ENCODE data around the gene TACC3.

Gene TACC3

DNA sequence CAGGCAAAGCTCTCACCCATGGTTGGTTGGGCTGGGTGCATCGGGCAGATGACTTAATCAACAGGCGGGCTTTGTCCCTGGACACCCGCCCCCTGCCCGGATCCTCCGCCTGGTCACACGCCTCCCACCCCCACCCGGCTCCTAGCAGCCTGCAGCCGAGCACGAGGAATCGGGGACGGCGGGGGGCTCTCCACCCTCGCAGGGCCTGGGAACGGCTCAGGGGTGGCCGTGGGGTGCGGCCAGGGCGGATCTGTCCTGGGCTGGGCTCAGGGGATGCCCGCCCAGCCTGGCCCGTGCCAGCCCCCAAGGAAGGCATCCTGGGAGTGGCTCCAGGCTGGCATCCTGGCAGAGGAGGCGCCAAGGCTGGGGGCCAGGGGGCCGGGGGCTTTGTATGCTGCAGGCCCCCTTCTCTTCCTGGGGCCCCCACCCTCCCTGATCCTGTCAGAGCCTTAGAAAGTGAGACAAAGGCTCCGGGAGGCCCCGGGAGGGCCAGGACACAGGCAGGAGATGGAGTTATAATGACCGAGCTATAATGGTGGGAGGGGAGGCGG, 39.3 kb downstream of the TACC3 start:
- DNase-seq (ENCODE audit: low read depth) = no peak

DNA sequence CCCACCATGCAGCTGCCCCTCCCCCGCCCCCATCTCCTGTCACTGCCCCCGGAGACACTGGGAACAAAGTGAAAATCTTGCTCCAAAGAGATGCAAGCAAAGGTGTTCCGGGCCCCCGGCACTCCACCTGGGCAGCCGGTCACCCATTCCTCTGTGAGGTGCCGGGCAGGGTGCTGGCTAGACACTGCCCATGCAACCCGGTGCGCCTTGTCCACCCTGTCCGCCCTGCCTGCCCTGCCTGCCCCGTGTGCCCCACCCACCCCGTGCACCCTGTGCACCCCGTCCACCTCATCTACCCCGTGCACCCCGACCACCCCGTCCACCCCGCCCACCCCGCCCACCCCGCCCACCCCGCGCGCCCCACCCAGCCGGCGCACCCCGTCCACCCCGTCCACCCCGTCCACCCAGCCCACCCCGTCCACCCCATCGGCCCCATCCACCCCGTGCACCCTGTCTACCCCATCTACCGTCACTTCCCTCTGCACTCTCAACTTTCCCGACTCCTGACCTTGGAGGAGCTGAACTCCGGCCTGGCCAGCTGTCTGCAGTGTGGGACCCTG, 39.9 kb downstream of the TACC3 start:
- DNase-seq (ENCODE audit: low read depth) = no peak

DNA sequence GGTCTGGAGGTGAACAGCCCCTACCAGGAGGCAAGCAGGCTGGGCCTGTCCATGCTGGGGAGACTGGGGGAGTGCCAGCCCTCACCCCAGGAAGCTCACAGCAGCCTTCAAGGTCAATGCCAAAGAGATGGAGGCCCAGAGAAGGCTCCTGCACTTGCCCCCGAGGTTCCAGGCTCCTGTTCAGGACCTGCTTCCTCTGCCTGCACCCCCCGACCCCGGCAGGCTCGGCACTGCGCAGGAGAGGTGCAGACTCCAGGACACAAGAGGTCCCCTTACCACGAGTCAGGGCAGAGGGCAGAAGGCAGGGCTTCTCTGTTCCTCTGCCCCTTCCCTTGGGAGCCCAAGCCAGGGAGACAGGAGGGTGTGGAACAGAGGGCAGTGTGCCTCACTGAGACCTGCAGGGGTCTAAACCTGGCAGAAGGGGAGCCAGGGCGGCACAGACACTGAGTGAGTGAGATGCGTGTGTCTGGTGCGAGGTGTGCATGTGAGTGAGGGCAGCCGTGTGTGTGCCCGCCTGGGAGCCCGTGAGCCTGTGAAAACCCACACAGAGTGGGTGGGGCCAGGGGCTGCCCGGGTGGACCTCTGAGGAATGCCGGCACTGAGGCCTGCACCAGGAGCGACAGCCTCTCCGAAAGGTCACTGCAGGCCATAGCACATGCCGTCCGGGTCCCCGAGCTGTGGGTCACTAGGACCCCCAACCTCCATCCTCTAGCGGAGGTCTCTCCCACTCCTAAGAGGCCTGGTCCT, 41.1 kb downstream of the TACC3 start:
- DNase-seq (ENCODE audit: low read depth) = no peak

DNA sequence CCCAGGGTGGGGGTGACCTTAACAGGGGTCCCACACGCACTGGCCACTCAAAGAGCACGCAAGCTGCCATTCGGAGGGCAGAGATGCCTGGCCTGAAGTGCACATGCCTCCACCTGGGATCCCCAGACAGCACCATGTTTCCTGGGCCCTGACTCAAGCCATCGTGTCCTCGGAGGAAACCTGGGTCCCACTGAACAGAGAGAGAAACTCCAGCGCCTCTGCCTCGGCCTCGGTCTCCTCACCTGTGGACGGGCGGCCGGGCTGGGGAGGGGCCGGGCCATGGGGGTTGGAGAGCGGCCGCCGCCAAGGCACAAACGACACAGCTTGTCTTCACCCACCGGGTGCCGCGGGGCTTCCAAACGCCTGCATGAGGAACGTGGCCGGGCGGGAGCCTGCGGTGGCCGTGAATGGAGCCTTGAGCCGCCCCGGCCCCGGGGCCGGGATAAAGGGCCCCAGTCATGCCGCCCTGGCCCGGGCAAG, 41.8 kb downstream of the TACC3 start:
- no peak for DNase-seq (ENCODE audit: low read depth)

DNA sequence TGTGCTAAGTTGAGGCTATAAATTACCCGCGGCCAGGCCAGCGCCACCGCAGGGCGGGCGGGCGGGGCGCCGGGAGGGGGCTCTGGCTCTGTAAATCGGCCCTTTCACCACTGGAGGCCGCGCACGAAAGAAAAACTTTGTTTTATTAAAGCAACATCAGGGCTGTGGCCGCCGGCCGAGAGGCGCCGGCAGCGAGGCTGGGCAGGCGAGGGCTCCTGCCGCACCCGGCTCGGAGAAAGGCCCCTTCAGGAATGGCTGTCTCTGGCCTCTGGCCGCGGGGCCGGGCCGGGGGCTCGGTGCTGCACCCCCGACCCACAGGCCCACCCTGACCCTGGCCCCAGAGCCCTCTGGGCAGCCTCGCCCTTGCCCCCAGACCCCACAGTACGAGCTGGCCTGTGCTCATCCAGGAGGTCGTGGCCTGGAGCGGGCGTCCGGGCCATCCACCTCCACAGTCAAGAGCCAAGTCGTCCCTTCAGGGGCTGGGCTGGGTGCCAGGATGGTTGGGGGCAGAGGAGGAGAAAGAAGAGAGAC, 42.3 kb downstream of the TACC3 start:
- DNase-seq (ENCODE audit: low read depth) = no peak

DNA sequence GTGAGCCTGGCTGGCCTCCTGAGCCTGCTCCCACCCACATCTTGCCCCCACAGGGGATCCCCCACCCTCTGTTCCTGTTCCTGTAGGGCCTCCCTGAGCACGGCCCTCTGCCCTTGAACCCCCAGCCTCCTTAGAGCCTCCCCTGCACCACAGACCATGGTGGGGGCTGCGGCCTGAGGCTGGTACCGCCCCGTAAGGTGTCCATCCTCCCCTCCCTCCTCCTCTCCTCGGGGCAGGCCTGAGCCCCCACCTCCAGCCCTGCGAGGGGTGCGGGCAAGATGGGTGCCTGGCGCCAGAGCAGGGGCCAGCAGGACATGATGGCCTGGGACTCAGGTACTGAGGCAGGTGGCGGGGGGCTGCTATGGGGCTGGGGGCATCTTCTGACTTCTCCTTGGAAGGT, 43.3 kb downstream of the TACC3 start:
- DNase-seq (ENCODE audit: low read depth) = no peak

DNA sequence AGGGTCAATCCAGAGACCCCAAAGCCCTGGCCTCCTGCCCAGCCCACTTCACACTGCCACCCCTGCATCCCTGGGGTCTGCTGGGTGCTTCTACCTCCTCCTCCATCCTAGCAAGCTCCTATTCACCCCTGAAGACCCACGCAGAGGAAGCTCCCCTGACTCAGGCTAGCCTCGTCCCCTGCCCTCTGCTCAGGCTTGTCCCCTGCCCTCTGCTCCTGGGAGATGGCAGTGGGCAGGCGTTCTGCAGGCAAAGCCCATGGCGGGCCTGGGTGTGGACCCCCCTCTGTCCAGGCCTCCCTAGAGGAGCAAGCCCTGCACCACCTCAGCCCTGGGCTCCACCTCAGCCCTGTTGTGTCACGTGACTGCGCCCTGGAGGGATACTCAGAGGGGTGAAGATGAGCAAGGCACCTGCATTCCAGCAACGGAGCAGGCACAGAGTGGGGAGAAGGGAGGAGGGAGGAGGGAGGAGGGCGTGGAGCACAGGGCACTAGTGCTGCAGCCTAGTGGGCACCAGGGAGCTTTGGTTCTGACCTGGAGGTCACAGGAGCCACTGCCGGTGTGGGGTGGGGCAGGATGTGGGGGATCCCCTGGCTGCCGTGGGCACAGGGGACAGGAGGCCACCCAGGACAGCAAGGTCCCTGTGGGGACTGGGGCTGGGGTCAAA, 44.2 kb downstream of the TACC3 start:
- no peak for DNase-seq (ENCODE audit: low read depth)

DNA sequence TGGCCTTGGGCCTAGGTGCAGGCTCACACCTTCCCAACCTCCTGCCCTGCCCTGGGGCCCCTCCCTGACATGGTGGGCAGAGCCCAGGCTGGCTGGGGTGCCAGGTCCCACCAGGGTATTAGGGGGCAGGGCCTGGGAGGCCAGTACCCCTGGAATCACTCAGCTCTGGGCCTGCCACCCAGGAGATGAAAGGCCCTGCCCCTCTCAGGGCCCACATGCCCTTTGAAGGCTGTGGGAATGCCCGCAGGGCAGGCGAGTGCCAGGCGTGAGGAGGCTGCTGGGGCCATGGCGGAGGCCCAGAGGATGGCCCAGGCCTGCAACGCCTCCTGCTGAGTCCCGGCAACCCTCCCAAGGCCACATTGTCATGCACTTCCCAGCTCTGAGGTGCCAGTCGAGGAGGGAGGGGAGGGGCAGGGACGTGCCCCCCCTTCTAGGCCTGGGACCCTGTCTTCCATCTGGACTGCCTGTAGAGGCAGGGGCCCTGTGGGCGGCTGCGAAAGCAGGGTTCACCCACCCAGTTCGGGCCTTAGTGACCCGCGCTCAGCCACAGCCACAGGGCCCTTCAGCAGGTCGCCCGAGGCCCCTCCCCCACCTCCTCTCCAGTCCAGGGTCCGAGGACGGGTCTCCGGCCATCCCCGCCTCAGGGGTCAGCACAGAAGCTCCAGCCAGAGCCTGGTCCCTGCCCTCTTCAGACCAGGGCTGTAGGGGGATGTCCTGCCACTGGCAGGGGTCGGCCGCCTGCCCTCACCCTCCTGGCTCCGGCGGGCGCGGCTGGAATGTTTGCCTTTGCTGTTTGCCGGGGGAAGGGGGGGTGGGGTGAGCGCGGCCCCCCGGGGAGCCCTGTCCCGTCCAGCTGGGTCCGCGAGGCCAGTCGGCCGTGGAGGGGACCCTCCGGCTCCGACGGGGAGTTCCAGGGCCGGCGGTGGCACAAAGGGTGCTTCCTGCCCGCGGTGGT, 45.1 kb downstream of the TACC3 start:
- no peak for DNase-seq (ENCODE audit: low read depth)

DNA sequence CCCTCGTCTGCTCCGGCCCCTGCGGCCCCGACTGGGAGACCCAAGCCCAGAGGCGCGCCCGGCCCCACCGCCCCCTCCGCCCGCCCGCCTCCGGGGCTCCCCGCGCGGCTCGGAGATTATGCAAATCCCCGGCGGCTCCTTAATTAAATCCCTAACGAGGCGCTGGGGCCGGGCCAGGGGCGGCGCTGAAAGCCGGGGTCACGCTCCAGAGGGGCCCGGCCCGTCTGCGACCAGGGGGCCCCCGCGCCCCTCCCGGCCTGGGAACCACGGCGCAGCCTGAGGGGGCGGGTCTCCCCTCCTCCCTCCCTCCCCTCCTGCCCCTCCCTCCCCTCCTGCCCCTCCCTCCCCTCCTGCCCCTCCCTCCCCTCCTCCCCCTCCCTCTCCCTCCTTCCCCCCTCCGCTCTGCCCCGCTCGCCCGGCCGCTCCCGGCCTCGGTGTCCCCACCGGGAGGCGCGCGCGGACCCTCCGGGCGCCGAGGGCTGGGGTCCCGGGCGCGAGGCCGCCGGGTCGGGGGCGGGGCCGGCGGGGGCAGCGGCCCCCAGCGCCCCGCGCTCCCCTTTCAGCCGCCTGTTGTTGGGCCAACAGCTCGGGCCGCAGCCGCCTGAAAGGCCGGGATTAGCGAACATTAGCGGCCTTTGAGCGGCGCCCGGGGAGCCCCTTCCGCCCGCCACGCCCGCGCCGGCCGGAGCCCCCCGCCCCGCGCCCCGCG, 45.9 kb downstream of the TACC3 start:
- no peak for DNase-seq (ENCODE audit: low read depth)

DNA sequence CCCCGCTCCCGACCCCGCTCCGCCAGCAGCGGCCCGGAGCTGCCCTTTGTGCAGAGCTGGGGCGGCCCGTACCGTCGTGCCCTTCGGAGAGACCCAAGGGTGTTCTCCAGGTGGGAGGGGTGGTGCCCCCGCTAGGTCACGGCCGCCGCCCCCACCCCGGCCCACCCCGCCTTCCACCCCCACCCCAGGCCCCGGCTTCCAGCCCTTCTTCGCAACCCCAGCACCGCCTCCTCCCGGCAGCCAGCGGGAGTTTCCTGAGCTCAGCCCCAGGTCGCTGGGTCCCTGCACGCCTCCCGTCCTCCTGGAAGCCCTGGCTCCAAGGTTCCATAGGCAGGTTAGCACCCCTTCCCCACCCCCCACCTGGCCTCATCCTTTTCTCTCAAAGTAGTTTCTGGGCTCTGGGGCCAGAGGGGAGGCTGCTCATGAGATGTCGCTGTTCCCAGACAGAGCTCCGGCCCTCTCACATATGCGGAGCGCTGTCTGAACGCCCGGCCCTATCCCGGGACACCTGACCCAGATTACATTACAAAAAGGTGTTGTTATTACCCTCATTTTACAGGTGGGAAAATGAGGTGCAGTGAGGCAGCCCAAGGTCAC, 46.5 kb downstream of the TACC3 start:
- DNase-seq (ENCODE audit: low read depth) = no peak

DNA sequence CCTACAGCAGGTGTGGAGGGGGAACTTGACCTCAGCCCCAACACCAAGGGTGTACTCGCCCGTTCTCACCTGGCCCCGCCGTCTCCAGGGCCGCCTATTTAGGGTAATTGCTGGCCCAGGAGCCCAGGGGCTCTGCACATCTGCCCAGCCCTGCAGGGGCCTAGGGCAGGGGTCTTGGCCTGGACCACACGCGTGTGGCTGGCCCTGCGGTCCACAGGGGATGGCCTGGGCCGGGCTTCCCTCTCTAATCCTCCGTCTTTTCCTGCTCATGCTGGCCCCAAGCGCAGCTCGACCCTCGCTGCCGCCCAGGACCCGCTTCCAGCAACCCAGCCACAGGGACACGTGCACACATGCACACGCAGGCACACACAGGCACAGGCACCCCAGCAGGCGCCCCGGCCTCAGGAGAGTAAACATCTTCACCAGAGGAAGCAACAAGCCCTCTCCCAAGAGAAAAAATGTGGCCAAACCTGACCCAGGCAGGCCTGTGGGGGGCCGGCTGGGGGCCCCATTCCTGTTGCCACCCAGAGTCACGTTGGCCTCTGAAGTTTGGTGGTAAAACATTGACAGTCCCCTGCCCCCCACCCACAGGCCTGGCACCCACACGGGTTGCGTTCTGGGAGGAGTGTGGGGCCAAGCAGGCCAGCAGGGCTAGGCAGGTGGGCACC, 47.2 kb downstream of the TACC3 start:
- DNase-seq (ENCODE audit: low read depth) = no peak

DNA sequence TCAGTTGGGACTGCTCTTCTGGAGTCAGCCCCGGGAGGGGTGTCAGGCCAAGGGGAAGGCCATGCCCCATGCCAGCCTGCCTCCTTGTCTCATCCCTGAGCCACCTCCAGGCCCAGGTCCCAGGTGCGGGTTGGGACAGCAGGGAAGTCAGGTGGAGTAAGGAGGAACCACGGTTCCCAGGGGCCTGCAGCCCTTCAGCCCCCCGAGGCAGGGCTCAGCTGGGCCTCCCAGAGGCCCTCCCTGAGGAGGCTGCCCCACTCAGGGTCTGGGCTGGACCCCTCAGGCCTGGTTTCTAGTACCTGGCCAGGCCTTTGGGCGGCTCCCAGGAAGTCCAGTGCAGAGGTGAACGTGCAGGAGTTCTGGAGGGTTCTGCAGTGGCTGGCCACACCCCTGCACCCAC, 48.4 kb downstream of the TACC3 start:
- no peak for DNase-seq (ENCODE audit: low read depth)

DNA sequence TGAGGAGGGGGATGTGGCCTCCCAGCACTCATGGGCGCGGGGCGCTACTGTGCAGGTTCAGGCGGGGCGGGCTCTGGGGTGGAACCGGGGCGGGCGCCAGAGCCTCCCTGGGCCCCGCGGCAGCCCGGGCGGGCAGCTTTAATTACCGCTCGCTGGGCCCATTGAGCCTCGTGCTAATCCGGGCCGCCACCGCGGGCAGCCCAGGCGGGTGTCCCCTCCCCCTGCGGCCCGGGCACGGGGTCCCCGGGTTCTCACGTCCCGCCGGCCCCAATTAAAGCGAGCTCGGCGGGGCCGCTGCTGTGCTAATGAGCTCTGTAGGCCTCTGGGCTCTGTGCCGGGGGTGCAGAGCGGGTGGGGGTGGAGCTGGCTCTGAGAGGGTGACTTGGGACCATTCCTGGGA, 48.9 kb downstream of the TACC3 start:
- DNase-seq (ENCODE audit: low read depth) = no peak

DNA sequence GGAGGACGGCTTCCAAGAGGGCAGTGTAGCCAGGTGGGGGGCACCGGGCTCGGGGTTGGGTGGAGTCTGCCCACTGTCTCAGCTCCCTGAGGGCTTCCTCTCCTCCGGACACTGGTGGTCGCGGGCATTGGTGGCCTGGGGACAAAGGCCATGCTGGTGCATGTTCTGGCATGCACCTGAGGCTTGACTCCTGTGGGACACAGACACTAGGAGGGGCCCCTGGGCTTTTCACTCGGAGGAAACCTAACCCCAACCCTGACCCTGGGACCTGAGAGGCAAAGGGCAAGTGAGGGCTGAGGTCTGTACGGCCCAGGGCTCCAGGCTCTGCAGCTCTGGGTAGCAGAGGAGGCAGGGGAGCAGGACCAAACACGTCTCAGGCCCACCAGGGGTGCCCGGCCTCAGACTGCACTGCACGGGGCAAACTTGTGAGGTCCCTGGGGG, 49.5 kb downstream of the TACC3 start:
- DNase-seq (ENCODE audit: low read depth) = no peak

DNA sequence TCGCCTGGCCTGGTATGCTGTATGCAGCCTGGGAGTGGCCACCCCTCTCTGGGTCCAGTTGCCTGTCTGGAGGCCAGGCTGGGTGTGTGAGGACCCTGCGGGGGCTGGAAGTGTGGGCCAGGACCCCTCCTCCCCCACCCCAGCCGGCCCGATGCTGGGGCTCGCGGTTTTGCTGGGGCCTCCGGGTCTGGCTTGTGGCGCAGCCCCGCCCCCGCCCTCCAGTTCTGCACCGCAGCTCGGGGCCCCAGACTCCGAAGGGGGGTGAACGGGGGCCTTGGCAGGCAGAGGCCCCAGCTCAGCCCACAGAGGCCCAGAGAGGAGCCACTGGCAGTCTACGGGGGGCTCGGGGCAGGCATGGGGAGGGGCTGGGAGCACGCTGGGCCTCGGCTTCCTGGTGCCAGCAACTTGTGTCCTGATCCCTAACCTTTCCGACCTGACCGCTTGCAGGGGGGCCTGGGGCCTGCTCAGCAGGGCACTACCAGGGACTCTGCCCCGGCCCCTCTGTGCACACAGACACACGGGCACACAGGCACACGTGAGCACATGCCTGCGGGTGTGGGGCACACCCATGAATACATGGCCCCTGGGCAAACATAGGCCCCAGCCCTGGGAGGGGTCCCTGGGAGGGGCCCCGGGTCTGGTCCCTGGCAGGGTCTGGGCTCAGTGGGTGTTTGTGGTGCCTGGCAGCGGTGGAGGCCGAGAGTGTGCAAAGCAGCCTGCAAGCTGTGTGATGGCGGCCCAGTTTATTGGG, 50.4 kb downstream of the TACC3 start:
- DNase-seq (ENCODE audit: low read depth) = no peak

DNA sequence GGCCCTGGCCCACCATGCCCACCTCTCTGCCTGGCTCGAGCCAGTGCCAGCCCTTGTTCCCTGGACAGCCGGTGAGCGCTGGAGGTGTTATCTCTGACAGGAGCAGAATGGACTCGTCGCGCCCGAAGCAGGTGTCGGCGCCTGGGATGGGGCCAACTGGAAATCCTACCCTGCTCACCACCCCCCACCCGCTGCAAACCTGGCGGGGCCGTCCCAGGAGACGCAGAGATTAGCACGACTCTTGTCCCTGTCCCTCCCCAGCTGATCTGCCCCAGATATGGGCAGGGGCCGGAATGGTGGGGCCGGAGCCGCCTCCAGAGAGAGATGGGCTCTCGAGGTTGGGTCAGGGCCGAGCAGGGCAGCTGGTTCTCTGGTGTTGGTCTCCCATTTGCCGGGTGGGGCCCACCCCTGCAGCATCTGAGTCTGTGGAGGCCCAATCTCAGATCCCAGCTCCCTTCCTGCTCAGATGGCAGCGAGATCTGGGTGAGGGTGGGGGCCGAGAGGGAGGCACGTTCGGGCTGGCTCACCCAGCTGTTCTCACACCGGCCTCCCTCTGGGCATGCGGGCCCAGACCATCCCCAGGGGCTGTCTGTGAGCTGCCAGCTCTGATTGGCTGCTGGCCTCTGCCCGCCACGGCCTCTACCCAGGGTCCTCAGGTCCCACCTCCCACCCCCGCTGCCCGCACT, 51.7 kb downstream of the TACC3 start:
- no peak for DNase-seq (ENCODE audit: low read depth)

DNA sequence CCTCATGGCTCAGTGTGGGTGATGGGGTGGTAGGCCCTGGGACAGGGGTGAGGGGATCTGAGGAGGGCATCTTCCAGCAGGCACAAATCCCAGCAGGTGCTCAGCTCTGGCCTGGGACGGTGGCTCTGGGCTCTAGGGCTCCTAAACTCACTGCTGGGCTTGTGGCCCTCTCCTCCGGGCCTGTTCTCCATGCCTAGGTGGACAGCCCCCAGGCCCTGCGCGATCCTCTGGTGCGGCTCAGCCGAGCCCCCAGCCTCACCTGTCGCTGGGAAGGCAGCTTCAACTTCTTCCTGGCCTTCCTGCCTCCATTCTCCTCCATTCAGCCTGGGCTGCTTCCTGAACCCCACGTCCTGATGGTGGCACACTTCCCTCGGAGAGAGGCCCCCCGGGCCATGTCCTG, 52.4 kb downstream of the TACC3 start:
- no peak for DNase-seq (ENCODE audit: low read depth)

DNA sequence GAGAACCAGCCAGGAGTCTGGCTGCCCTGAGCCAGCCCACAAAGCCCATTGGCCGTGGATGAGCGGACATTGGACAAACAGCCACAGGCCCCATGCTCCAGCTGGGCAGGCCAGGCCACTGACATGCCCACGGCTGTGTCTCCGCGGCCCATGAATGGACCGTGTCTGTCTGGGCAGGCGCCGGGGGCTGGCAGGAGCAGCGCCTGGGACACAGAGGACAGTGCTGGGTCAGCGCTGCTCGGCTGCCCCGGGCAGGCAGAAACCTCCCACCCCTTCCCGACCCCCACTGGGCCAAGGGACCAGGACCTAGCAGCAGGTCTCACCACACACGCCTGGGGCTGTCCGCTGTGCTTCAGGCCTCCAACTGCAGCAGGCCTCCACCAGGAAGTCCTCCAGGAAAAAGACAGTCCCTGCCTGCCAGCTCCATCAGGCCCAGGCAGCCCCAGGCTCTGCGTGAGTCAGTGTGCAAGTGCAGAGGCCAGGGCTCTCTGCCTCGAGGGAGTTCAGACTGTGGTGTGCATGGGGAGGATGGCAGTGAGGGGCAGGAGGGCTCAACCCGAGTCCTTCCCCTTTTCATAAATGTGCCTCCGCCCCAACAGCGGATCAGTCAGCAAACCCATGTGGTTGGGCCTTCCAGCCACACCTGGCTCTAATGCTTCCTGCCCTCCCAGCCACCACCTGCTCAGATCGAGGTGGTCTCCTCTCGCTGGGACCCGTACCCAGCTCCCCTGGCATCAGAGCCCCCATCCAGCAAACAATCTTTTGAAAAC, 54.6 kb downstream of the TACC3 start:
- DNase-seq (ENCODE audit: low read depth) = no peak
